Measurements from ENCODE around the gene VPS45.

VPS45 gene

DNA sequence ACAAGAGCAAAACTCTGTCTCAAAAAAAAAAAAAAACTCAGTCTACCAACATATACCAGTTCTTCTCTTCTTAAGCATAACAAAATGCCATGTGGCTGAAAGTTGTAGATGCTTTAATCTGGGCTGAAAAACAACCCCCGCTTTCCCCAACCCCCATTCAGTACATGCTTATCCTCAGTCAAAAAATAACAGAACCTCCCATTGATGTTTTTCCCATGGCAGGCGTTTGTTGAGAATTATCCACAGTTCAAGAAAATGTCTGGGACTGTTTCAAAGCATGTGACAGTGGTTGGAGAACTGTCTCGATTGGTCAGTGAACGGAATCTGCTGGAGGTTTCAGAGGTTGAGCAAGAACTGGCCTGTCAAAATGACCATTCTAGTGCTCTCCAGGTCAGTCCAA, 14.9 kb downstream of the VPS45 start:
- Histone ChIP-seq H3K9me3 (ENCODE audit: insufficient read depth, low read length) (no peaks in the 10 kb centered on the region), H4K20me1 (ENCODE audit: low read depth, low read length) (no peaks in the 10 kb centered on the region), H3K36me3 (ENCODE audit: low read length) (peaks cover 13% of the 10 kb centered on the region), H2AFZ (ENCODE audit: low read depth, low read length, severe bottlenecking) (no peak overlapping the region), H3K9ac (ENCODE audit: low read length) (no peak overlapping the region), H3K27me3 (ENCODE audit: low read length) (no peaks in the 10 kb centered on the region), H3K27ac (ENCODE audit: low read depth, low read length) (no peak overlapping the region), H3K4me2 (ENCODE audit: low read depth, low read length, poor library complexity, severe bottlenecking) (no peak overlapping the region), H3F3A (ENCODE audit: insufficient read depth) (no peaks in the 10 kb centered on the region), H3K9me2 (replicated peaks; ENCODE audit: insufficient read depth, low read length) (no peaks in the 10 kb centered on the region), H3K4me3 (ENCODE audit: insufficient read depth, low read length, poor library complexity, severe bottlenecking) (no peak overlapping the region), H3K79me2 (ENCODE audit: insufficient read depth, low read length) (no peaks in the 10 kb centered on the region)
- no peak for TF ChIP-seq EZH2phosphoT487 (conservative IDR thresholded peaks at IDR 0.05; ENCODE audit: low read length)
- TF ChIP-seq, protein P1, sequence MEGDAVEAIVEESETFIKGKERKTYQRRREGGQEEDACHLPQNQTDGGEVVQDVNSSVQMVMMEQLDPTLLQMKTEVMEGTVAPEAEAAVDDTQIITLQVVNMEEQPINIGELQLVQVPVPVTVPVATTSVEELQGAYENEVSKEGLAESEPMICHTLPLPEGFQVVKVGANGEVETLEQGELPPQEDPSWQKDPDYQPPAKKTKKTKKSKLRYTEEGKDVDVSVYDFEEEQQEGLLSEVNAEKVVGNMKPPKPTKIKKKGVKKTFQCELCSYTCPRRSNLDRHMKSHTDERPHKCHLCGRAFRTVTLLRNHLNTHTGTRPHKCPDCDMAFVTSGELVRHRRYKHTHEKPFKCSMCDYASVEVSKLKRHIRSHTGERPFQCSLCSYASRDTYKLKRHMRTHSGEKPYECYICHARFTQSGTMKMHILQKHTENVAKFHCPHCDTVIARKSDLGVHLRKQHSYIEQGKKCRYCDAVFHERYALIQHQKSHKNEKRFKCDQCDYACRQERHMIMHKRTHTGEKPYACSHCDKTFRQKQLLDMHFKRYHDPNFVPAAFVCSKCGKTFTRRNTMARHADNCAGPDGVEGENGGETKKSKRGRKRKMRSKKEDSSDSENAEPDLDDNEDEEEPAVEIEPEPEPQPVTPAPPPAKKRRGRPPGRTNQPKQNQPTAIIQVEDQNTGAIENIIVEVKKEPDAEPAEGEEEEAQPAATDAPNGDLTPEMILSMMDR (IDR thresholded peaks at IDR 0.05; ENCODE audit: insufficient read depth, low read length, poor library complexity, severe bottlenecking): no peak

DNA sequence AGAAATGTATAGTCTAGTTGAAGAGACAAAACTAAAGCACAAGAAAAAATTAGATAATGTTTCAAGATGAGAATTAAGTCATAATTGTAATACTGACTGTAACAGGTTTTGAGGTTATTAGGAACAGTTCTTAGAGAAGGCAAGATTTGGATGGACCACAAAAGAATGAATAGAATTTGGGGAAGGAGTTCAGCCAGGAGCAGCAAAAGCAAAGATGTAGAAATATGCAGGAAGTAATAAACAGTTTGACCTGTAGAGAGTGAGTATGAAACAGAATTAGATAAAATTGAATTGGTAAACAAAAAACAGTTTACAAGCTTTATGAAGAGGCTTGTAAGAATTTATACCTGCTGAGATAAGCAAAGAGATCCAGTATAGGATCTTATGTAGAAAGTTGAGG, 16.3 kb downstream of the VPS45 start:
- H3K27ac ChIP-seq (ENCODE audit: low read depth, low read length): no peak overlapping the region
- H3K4me2 ChIP-seq (ENCODE audit: low read depth, low read length, poor library complexity, severe bottlenecking): no peak overlapping the region
- H3K79me2 ChIP-seq (ENCODE audit: insufficient read depth, low read length): no peaks in the 10 kb centered on the region
- H3K9ac ChIP-seq (ENCODE audit: low read length): no peak overlapping the region
- H3K4me3 ChIP-seq (ENCODE audit: insufficient read depth, low read length, poor library complexity, severe bottlenecking): no peak overlapping the region
- no peaks in the 10 kb centered on the region for H4K20me1 ChIP-seq (ENCODE audit: low read depth, low read length)
- H3K9me2 ChIP-seq (replicated peaks; ENCODE audit: insufficient read depth, low read length): no peaks in the 10 kb centered on the region
- TF ChIP-seq, protein P1 (IDR thresholded peaks at IDR 0.05; ENCODE audit: insufficient read depth, low read length, poor library complexity, severe bottlenecking): no peak
- no peak for TF ChIP-seq EZH2phosphoT487 (conservative IDR thresholded peaks at IDR 0.05; ENCODE audit: low read length)
- no peaks in the 10 kb centered on the region for H3F3A ChIP-seq (ENCODE audit: insufficient read depth)
- peaks cover 16% of the 10 kb centered on the region for H3K36me3 ChIP-seq (ENCODE audit: low read length)
- no peaks in the 10 kb centered on the region for H3K9me3 ChIP-seq (ENCODE audit: insufficient read depth, low read length)
- H2AFZ ChIP-seq (ENCODE audit: low read depth, low read length, severe bottlenecking): no peak overlapping the region
- no peaks in the 10 kb centered on the region for H3K27me3 ChIP-seq (ENCODE audit: low read length)

DNA sequence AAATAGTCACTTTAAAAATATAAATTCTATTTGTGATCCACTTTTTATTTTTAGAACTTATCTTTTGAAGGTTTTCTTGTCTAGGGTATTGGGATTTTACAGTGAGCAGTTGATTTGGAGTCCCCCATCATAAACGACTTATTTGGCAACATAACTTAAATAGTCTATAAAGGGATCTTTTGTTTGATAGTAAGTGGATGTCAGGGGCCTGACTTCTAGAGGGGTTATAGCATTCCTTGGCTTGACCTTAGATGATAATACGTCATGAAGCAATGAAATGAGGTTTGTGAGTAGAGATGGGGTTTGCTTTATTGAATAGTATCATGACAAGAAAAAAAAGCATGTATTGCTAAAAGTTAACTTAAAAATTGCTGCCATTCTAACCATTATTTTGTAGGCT, 17.8 kb downstream of the VPS45 start:
- TF ChIP-seq, protein P1 (IDR thresholded peaks at IDR 0.05; ENCODE audit: insufficient read depth, low read length, poor library complexity, severe bottlenecking): no peak
- no peak for TF ChIP-seq EZH2phosphoT487 (conservative IDR thresholded peaks at IDR 0.05; ENCODE audit: low read length)
- Histone ChIP-seq H3K27me3 (ENCODE audit: low read length) (no peaks in the 10 kb centered on the region), H3K4me3 (ENCODE audit: insufficient read depth, low read length, poor library complexity, severe bottlenecking) (no peak overlapping the region), H2AFZ (ENCODE audit: low read depth, low read length, severe bottlenecking) (no peak overlapping the region), H3K79me2 (ENCODE audit: insufficient read depth, low read length) (no peaks in the 10 kb centered on the region), H4K20me1 (ENCODE audit: low read depth, low read length) (no peaks in the 10 kb centered on the region), H3K9me3 (ENCODE audit: insufficient read depth, low read length) (no peaks in the 10 kb centered on the region), H3F3A (ENCODE audit: insufficient read depth) (peaks cover 9% of the 10 kb centered on the region; the same call in 1 of the 2 replicates), H3K9ac (ENCODE audit: low read length) (no peak overlapping the region), H3K4me2 (ENCODE audit: low read depth, low read length, poor library complexity, severe bottlenecking) (no peak overlapping the region), H3K27ac (ENCODE audit: low read depth, low read length) (no peak overlapping the region), H3K36me3 (ENCODE audit: low read length) (peaks cover 16% of the 10 kb centered on the region), H3K9me2 (replicated peaks; ENCODE audit: insufficient read depth, low read length) (no peaks in the 10 kb centered on the region)

Data from SU-DHL-6 (cell line).